Body of pancreas (tissue), 4 donors: Measurements from ENCODE around the gene DMD.

Experiments used
- POLR2A ChIP-seq, 3 donors: fragments of 450-650 bp; IDR thresholded peaks; one replicate each; pipeline ENCODE4 v1.6.1; 2016; ENCODE audit warnings: antibody characterized with exemption in 3 of 3, mild to moderate bottlenecking in 2 of 3
- TF ChIP-seq, protein P1 (sequence below), 7 experiments: fragments of 450-650 bp in 4 of 7; fragments of 200-600 bp in 3 of 7; sonication (generic) in 3 of 7; IDR thresholded peaks; one replicate each; pipeline ENCODE4 v1.5.1; 2016 to 2019; ENCODE audit warnings: antibody characterized with exemption in 7 of 7

DNA sequence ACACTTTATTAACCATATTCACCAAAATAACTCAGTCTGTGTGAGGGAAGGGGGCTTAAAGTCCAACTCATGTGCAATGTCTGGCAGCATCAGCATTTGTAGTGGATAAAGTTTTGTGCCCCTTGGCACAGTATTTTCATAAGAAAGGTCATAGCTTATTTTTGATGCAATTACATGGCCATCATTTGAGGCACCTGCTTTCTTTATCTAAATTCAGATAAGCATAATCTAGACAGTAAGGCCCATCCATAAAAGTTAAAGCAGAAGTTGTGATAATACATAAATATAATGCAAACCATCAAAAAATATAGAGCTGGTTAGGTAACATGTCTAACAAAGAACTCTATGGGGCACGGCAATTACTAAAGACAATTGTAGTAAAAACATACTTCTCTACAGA is 763.7 kb downstream of the DMD start:
- no peak for TF ChIP-seq POLR2A (IDR thresholded peaks at IDR 0.05)
- TF ChIP-seq, protein P1, sequence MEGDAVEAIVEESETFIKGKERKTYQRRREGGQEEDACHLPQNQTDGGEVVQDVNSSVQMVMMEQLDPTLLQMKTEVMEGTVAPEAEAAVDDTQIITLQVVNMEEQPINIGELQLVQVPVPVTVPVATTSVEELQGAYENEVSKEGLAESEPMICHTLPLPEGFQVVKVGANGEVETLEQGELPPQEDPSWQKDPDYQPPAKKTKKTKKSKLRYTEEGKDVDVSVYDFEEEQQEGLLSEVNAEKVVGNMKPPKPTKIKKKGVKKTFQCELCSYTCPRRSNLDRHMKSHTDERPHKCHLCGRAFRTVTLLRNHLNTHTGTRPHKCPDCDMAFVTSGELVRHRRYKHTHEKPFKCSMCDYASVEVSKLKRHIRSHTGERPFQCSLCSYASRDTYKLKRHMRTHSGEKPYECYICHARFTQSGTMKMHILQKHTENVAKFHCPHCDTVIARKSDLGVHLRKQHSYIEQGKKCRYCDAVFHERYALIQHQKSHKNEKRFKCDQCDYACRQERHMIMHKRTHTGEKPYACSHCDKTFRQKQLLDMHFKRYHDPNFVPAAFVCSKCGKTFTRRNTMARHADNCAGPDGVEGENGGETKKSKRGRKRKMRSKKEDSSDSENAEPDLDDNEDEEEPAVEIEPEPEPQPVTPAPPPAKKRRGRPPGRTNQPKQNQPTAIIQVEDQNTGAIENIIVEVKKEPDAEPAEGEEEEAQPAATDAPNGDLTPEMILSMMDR (IDR thresholded peaks at IDR 0.05), result no peak
